Thoracic aorta (tissue), 2 donors: ENCODE data around the gene PCGF3. TPM values are rescaled to one million over a fixed set of nuclear protein-coding genes. Genes with fewer than 3 reads are reported as not detected.
"Not testable (repeated sequence)": the region's sequence is repeated elsewhere in the genome, so short reads cannot be mapped to it uniquely, and the experiment has no call there.

Source experiments
- ATAC-seq: fragments of 150-250 bp; one replicate; pipeline ENCODE4 v1.8.0; 2017; ENCODE audit warnings: low read depth; ENCODE audit not compliant: insufficient number of reproducible peaks, low FRiP score
- DNase-seq: peaks from one replicate; pipeline ENCODE4 v3.0.0-alpha.2; 2020; ENCODE audit warnings: low spot score
- H3K27ac ChIP-seq, 2 donors: fragments of 200-600 bp; sonication (generic); 1 replicate in 1 of 2; 2 replicates in 1 of 2; pipeline ENCODE4 v1.5.1; 2016; ENCODE audit warnings: mild to moderate bottlenecking in 2 of 2, moderate library complexity in 2 of 2
- H3K27me3 ChIP-seq: fragments of 200-600 bp; sonication (generic); replicated peaks from 2 replicates; pipeline ENCODE4 v1.6.0; 2016; ENCODE audit warnings: mild to moderate bottlenecking; ENCODE audit not compliant: insufficient read depth
- H3K36me3 ChIP-seq: fragments of 200-600 bp; sonication (generic); one replicate; pipeline ENCODE4 v1.5.1; 2016
- H3K4me1 ChIP-seq, 2 donors: fragments of 200-600 bp; sonication (generic); 1 replicate in 1 of 2; 2 replicates in 1 of 2; pipeline versions ENCODE4 v1.5.1 to v1.6.0; 2016; ENCODE audit warnings: low read depth in 2 of 2, mild to moderate bottlenecking in 1 of 2; ENCODE audit not compliant: control insufficient read depth in 1 of 2
- H3K4me3 ChIP-seq: fragments of 200-600 bp; sonication (generic); 2 replicates; pipeline ENCODE4 v1.5.1; 2016; ENCODE audit warnings: mild to moderate bottlenecking
- H3K9me3 ChIP-seq: fragments of 200-600 bp; sonication (generic); 2 replicates; pipeline ENCODE4 v1.5.1; 2016
- total RNA-seq, 2 donors: library from RNA; depleted of rRNA; stranded (reverse); fragments of >200 nt; gene quantifications; one replicate each; pipeline versions ENCODE4 v1.1.0 to v1.2.3, GENCODE V29; 2016
- TF ChIP-seq, protein P1 (sequence below): fragments of 200-600 bp; sonication (generic); IDR thresholded peaks from one replicate; pipeline ENCODE4 v1.5.1; 2019; ENCODE audit warnings: antibody characterized with exemption

The PCGF3 gene
- total RNA-seq, 2 donors from 2014 or later, result 50.4 to 83.2 TPM

DNA sequence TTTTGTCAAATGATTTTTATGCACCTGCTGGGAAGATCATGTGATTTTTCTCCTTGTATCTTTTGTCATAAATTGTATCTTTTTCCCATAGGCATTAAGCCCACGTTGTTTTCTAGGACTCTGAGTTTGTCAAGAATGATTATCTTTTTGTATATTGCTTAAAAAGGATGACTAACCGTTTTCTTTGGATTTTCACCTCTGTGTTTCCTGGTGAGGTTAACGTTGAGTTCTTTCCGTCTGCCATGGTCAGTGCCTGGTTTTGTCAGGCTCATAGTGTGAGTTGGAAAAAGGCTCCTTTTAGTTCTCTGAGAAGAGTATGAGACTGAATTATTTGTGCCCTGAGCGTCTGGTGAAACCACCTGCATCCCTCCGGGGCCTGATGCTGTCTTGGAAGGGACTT, 21.9 kb downstream of the PCGF3 start:
- Histone ChIP-seq H3K9me3 (no peaks in the 10 kb centered on the region), H3K4me3 (no peak overlapping the region), H3K27ac (no peak overlapping the region), H3K27me3 (no peaks in the 10 kb centered on the region), H3K36me3 (peaks cover 25% of the 10 kb centered on the region), H3K4me1 (no peaks in the 10 kb centered on the region)
- TF ChIP-seq, protein P1, sequence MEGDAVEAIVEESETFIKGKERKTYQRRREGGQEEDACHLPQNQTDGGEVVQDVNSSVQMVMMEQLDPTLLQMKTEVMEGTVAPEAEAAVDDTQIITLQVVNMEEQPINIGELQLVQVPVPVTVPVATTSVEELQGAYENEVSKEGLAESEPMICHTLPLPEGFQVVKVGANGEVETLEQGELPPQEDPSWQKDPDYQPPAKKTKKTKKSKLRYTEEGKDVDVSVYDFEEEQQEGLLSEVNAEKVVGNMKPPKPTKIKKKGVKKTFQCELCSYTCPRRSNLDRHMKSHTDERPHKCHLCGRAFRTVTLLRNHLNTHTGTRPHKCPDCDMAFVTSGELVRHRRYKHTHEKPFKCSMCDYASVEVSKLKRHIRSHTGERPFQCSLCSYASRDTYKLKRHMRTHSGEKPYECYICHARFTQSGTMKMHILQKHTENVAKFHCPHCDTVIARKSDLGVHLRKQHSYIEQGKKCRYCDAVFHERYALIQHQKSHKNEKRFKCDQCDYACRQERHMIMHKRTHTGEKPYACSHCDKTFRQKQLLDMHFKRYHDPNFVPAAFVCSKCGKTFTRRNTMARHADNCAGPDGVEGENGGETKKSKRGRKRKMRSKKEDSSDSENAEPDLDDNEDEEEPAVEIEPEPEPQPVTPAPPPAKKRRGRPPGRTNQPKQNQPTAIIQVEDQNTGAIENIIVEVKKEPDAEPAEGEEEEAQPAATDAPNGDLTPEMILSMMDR, result no peak
- ATAC-seq (no peak), DNase-seq (no peak)

DNA sequence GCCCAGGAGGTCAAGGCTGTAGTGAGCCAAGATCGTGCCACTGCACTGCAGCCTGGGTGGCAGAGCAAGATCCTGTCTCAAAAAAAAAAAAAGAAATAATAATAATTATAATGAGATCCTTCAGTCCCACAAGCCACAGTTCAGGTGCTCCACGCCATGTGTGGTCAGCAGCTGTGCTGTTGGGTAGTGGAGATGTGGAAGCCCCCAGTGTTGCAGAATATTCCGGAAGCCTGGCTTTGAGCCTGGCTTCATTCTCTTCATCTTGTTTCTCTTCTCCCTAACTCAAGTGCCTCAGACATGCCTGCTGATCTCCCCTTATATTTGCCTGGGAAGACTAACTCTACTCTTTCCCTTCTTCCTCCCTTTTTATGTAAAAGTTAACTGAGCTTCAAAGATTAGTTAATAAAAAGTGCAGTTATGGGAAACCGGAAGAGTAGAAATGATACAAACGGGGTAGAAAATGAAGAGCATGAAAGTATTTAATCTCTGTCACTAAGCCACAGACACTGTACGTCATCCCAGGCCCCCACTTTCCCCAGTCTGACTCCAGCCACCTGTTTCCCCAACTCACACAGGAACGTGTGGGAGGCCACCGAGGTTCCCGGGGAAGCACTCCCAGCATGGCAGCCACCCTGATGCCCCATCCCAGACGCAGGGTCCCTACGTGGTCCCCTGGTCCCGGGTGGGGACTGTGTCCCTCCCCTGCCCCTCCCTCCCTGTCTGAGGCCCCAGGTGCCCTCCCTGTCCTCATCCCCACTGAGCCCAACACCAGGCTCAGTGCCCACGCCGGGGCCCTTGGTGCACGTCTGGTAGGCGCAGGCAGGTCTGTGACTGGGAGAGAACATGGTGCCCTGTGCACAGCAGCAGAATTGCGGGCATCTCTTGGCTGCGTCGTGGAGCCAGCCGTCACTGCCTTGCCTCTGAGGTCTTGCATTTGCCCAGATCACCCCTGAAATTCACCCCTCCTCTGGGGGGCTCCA, 24.0 kb downstream of the PCGF3 start:
- TF ChIP-seq, protein P1, result no peak
- Histone ChIP-seq H3K4me1 (no peaks in the 10 kb centered on the region), H3K27ac (no peak overlapping the region), H3K4me3 (no peak overlapping the region), H3K9me3 (no peaks in the 10 kb centered on the region), H3K27me3 (no peaks in the 10 kb centered on the region), H3K36me3 (peaks cover 38% of the 10 kb centered on the region)
- DNase-seq (no peak), ATAC-seq (no peak)

DNA sequence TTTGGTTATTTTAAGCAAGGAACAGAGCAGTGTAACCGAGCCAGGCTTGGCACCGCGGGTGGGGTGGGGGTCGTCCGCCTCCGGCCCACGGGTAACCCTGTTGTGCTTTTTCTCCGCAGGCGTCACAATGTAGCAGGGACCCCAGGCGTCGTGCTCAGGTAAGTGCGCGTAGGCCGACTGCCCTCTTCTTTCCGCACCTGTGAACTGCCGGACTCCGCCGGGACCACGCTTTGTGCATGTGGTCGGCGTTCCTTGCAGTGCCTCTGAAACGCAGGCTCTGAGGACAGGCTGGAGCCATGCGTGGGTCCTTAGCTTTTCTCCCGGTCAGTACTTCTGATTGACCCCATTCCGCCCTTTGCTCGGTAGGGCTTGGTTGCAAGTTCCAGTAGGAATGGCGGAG, 24.9 kb downstream of the PCGF3 start:
- Histone ChIP-seq H3K27me3 (no peaks in the 10 kb centered on the region), H3K9me3 (no peaks in the 10 kb centered on the region), H3K36me3 (peaks cover 47% of the 10 kb centered on the region), H3K4me3 (no peak overlapping the region), H3K27ac (no peak overlapping the region), H3K4me1 (no peaks in the 10 kb centered on the region)
- TF ChIP-seq, protein P1, result no peak
- no peak for DNase-seq
- no peak for ATAC-seq

DNA sequence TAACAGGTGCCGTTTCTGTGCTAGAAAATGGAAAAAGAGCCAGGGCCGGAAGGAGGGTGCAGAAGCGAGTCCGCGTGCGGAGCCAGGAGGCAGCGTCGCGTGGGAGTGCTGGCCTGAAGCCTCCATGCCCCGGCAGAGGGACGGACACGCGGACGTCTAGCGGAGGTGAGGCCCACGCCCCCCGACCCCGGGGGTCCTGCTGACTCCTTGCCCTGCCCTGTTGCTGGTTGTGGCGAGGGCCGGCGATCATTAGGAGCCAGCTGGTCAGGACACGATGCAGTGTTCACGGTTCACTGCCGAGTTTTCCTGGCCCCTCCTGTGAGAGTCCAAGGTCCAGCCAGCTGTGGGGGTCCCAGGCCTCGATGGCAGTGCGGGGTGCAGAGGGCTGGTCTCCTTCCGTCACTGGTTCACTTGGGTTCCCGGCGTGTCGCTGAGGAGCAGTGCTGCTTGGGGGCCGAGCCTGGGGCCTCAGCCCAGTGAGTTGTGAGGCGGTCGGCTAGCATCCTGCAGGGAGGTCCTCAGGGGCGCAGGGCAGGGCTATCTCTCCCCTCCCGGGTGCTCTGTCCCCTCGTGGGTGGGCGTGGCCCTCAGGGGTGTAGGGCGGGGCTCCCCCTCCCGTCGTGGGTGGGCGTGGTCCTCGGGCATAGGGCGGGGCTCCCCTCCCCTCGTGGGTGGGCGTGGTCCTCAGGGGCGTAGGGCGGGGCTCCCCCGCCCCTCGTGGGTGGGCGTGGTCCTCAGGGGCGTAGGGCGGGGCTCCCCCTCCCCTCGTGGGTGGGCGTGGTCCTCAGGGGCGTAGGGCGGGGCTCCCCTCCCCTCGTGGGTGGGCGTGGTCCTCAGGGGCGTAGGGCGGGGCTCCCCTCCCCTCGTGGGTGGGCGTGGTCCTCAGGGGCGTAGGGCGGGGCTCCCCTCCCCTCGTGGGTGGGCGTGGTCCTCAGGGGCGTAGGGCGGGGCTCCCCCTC, 25.6 kb downstream of the PCGF3 start:
- not testable (repeated sequence) for H3K9me3 ChIP-seq, H3K27ac ChIP-seq, ATAC-seq, DNase-seq, H3K4me3 ChIP-seq, H3K27me3 ChIP-seq, H3K4me1 ChIP-seq
- H3K36me3 ChIP-seq, result peaks cover 53% of the 10 kb centered on the region

DNA sequence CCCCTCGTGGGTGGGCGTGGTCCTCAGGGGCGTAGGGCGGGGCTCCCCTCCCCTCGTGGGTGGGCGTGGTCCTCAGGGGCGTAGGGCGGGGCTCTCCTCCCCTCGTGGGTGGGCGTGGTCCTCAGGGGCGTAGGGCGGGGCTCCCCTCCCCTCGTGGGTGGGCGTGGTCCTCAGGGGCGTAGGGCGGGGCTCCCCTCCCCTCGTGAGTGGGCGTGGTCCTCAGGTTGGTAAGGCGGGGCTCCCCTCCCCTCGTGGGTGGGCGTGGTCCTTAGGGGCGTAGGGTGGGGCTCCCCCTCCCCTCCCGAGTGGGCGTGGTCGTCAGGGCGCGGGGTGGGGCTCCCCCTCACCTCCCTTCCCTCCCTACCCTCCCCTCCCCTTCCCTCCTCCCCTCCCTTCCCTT, 26.3 kb downstream of the PCGF3 start:
- H3K9me3 ChIP-seq, H3K27me3 ChIP-seq, ATAC-seq, H3K4me3 ChIP-seq, H3K27ac ChIP-seq, DNase-seq, H3K4me1 ChIP-seq: not testable (repeated sequence)
- H3K36me3 ChIP-seq, result peaks cover 57% of the 10 kb centered on the region

DNA sequence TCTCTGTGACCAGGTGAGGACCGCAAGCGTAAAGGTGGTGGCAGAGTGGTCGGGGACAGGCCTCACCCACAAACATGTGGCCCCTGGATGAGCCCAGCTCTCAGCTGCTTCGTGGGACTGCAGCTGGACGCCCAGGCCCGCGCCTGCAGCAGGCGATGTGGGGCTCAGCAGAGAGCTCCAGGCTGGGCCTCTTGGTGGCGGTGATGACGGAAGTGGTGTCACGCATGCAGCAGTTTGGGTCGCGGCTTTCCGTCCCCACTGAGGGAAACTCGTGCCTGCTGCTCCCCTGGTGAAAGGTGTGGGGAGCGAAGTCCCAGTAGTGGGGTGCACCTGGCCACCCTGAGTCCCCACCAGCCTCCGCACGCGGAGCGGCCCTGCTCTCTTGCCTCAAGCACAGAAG, 26.9 kb downstream of the PCGF3 start:
- ATAC-seq (no peak), DNase-seq (no peak)
- Histone ChIP-seq H3K27me3 (no peaks in the 10 kb centered on the region), H3K4me1 (no peaks in the 10 kb centered on the region), H3K4me3 (no peak overlapping the region), H3K27ac (no peak overlapping the region), H3K36me3 (peaks cover 63% of the 10 kb centered on the region), H3K9me3 (no peaks in the 10 kb centered on the region)
- TF ChIP-seq, protein P1, result no peak
